Cardiac fibroblast (primary cell): ENCODE data around the gene RARRES2.
"Not testable (repeated sequence)": the region's sequence is repeated elsewhere in the genome, so short reads cannot be mapped to it uniquely, and the experiment has no call there.

Experiments
- DNase-seq, 2 donors: peaks; one replicate each; pipeline versions ENCODE4 v3.0.0 to v3.0.0-alpha.2; 2010; ENCODE audit warnings: low read depth in 2 of 2
- H3K4me3 ChIP-seq, 2 donors: replicated peaks in 1 of 2; 1 replicate in 1 of 2; 2 replicates in 1 of 2; pipeline ENCODE4 v1.5.1; 2011; ENCODE audit warnings: low read depth in 2 of 2, low read length in 2 of 2, mild to moderate bottlenecking in 2 of 2, moderate library complexity in 1 of 2
- TF ChIP-seq, protein P1 (sequence below): IDR thresholded peaks from one replicate; pipeline ENCODE4 v1.5.1; 2011; ENCODE audit warnings: low read depth, mild to moderate bottlenecking, low read length, inconsistent platforms

RARRES2 gene

DNA sequence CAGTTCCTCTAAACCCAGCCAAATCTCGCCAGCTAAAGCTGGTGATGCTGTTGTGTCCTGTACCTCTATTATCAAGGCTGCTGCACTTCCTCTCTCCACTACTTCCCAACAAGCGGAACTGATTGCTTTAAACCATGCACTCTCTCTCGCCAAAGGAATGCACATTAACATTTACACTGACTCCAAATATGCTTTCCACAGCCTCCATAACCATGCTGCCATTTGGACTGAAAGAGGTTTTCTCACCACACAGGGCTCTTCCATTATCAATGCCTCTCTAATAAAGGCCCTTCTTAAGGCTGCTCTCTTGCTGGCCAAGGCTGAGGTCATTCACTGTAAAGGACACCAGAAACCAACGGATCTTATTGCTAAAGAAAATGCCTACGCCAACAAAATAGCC, 29.7 kb downstream of the RARRES2 start:
- no peak overlapping the region for H3K4me3 ChIP-seq
- TF ChIP-seq, protein P1, sequence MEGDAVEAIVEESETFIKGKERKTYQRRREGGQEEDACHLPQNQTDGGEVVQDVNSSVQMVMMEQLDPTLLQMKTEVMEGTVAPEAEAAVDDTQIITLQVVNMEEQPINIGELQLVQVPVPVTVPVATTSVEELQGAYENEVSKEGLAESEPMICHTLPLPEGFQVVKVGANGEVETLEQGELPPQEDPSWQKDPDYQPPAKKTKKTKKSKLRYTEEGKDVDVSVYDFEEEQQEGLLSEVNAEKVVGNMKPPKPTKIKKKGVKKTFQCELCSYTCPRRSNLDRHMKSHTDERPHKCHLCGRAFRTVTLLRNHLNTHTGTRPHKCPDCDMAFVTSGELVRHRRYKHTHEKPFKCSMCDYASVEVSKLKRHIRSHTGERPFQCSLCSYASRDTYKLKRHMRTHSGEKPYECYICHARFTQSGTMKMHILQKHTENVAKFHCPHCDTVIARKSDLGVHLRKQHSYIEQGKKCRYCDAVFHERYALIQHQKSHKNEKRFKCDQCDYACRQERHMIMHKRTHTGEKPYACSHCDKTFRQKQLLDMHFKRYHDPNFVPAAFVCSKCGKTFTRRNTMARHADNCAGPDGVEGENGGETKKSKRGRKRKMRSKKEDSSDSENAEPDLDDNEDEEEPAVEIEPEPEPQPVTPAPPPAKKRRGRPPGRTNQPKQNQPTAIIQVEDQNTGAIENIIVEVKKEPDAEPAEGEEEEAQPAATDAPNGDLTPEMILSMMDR = no peak
- DNase-seq = no peak

DNA sequence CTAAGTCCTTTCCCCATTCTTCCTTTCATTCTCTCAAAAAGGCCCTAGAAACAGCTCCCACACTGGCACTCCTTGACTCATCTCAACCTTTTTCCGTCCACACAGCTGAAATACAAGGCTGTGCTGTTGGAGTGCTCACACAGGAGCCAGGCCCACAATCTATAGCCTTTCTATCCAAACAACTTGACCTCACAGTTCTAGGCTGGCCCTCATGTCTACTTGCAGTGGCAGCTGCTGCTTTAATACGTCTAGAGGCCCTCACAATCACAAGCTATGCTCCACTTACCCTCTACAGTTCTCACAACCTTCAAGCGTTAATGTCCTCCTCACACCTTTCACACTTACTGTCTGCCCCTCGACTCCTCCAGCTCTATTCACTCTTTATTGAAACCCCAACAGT, 30.3 kb downstream of the RARRES2 start:
- no peak for DNase-seq
- no peak overlapping the region for H3K4me3 ChIP-seq
- TF ChIP-seq, protein P1 = no peak

DNA sequence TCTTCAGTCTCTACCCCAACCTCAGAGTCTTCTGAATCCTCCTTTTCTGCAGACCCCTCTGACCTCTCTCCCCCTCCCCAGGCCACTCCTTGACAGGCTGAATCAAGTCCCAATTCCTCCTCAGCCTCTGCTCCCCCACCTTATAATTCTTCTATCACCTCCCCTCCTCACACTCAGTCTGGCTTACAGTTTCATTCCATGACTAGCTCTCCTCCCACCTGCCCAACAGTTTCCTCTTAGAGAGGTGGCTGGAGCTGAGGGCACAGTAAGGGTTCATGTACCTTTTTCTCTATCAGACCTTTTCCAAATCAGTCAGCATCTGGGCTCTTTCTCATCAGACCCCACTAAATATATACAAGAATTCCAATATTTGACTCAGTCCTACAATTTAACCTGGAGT, 32.9 kb downstream of the RARRES2 start:
- TF ChIP-seq, protein P1 = no peak
- DNase-seq = no peak
- no peak overlapping the region for H3K4me3 ChIP-seq

DNA sequence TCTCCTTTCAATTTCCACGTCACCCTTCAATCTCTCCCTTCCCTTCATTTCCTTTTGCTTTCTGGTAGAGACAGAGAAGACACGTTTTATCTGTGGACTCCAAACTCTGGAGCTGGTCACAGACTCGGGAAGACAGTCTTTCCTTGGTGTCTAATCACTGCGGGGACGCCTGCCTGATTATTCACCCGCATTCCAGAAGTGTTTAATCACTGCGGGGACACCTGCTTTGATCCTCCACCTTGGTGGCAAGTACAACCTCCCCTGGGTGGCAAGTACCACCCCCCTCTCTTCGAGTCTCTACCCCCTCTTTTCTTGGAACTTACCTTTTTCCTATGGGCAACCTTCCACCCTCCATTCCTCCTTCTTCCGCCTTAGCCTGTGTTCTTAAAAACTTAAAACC, 33.5 kb downstream of the RARRES2 start:
- DNase-seq = no peak
- no peak overlapping the region for H3K4me3 ChIP-seq
- TF ChIP-seq, protein P1 = no peak

DNA sequence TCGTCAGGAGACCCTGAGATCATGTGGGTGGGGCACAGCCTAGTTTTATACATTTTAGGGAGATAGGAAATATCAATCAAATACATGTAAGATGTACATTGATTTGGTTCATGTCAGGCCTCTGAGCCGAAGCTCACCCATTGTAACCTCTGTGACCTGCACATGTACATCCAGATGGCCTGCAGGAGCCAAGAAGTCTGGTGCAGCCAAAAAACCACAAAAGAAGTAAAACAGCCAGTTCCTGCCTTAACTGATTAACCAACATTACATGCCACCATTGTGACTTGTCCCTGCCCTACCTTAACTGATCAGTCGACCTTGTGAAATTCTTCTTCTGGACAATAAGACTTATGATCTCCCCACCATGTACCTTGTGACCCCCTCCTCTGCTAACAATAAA, 34.3 kb downstream of the RARRES2 start:
- no peak for DNase-seq
- H3K4me3 ChIP-seq = no peak overlapping the region
- TF ChIP-seq, protein P1 = no peak

DNA sequence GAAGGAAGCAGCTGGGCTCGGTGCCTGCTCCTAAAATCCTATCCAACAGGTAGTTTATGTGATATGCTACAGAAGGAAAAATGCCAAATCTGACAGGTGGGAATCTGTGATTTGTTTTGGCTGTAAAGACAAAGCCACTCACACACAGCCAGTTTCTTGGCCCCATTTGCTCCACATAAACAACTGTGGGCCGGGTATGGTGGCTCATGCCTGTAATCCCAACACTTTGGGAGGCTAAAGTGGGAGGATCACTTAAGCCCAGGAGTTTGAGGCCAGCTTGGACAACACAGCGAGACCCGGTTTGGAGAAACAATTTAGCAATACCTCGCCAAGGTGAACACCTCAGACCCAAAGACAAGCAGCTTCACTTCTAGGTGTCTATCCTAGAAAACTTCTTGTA, 35.1 kb downstream of the RARRES2 start:
- H3K4me3 ChIP-seq, DNase-seq: not testable (repeated sequence)

DNA sequence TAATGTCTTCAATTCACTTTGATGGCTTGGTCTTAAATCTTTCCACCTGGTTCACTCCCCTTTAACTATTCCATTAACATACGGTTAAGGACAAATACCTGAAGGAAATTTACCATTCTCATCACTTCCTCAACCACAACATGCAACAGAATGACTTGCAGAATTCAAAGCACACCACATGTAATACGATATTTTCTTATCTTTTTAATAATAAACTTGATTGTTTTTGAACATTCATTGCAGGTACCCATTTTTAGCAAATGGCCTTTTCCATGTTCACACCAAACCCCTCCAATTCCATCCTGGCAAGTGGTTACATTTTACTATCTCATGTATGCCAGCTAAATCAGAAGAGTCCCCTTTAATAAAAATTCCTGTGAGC, 35.5 kb downstream of the RARRES2 start:
- DNase-seq, H3K4me3 ChIP-seq: not testable (repeated sequence)

DNA sequence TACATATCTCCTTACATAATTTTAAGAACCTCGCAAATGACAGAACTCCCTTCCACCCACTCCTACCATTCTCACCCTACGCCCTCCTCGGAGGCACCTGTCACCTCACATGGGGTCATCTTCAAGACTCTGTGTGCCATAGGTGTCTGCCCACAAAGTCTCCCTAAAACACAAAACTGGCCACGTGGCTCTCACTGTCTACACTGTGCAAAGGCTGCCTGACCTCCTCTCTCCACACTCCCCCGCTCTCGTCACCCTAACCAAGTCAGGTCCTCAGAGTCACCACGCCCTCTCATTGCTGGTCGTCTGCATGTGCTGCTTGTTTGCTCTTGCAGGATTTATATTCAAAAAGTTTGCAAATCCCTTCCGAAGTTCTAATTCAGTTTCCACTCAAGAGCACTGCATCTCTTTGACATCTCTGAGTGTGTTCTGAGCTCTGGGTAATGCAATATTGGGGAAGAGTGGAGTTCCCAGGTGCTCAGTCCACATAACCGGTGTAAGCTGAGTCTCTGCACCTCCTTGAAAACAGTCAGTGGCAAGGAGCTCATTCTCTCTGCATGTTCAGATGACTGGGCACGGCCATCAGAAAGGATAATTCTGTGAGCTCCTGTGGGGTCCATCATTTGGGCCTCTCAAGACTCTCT, 36.0 kb downstream of the RARRES2 start:
- not testable (repeated sequence) for H3K4me3 ChIP-seq, DNase-seq

DNA sequence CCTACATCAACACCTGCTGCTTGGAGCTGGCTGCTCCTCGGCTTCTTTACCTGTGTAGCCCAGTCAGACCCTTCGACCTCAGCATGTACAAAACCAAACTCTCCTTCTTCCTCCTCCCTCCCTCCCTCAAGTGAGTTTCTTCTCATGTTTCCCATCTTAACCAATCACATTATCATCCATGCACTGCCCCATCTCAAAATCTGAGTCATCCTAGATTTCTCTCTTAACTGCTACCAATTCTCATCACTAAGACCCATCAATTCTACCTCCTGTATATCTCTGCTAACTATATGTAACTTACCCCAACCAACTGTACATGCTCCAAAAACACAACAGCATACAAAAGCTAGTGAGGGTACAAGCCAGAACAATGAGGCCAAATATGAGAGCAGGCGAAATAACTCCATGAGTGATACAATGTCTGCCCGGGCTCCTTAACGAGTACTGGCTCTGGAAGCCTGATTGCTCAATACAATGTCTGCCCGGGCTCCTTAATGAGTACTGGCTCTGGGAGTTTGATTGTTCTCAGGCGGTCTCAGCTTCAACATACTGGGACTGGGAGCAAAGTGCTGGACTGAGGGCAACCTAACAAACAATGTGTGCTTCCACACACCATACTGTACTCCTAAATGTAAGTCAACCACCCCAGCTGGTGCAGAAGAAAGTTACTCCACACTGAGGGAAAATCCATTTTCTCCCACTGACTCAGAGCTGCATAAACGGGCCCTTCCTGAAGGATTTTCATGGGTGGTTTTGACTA, 36.8 kb downstream of the RARRES2 start:
- DNase-seq = peak in 1 of 2 donors; percentile 30
- H3K4me3 ChIP-seq = not testable (repeated sequence)

DNA sequence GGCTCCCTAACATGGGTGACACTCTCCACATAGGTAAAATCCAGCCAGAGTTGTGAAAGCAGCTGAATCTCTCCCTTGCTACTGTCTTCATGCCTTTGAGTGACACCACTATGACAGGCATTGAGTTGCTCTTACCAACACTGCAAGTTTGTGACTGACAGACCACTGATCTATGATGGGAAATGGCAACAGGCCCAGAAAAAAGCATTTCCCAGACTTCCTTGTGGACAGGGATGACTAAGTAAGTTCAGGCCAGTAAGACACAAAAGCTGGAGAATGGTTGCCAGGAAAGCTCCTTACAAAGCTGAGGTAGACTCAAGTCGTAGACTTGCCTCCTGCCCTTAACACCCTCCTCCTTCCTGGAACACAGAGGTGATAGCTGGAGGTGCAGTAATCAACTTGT, 38.5 kb downstream of the RARRES2 start:
- peak; percentile 30 to 56 for DNase-seq

DNA sequence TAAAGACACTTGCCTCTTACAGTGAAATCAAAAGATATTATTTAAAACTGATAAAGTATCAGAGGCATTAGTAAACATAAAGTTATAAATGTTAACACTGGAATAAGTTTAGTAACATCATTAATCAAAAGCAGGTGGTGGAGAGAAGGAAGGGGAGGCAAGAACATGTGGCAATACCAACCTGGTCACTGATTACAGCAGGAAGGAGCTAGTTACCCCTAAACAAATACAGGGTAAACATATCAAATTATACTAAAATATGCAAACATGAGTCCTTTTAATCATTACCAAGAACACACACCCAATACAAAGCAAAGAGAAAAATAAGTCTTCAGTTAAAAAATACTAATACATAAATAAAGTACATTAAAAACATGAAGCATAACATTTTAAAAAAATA, 43.5 kb downstream of the RARRES2 start:
- not testable (repeated sequence) for DNase-seq, H3K4me3 ChIP-seq

More for the DNA sequence above, 38.5 kb downstream of the RARRES2 start:
- H3K4me3 ChIP-seq = not testable (repeated sequence)

DNA sequence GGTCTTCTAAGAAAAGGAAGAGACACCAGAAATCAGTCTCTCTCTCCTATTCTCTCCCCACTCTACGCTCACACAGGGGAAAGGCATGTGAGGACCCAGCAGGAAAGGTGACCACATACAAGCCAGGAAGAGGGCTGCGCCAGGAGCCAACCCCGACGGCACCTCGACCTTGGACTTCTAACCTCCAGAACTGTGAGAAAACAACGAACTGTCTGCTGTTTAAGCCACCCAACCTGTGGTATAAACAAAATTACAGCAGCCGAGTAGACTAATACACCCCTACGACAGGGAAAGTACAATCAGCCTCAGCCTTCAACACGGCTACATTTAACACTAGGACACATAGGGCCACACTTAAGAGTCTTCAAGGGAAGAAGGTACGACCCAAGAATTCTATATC, 44.6 kb downstream of the RARRES2 start:
- DNase-seq, H3K4me3 ChIP-seq: not testable (repeated sequence)
